Lung (tissue), 12 donors: ENCODE measurements around the gene PPIB. TPM values are rescaled to one million over a fixed set of nuclear protein-coding genes. Genes with fewer than 3 reads are reported as not detected.

Source experiments
- ATAC-seq: fragments of 200-7000 bp; cut with Tn5 transposase; one replicate; pipeline ENCODE4 v1.9.1; 2020; ENCODE audit warnings: moderate number of reproducible peaks; ENCODE audit not compliant: insufficient read depth, low FRiP score
- DNase-seq, 3 donors: peaks; one replicate each; pipeline ENCODE4 v3.0.0-alpha.2; 2013 to 2017
- H3K27ac ChIP-seq, 2 donors: one replicate each; pipeline ENCODE4 v1.5.1; 2013; ENCODE audit warnings: mild to moderate bottlenecking in 2 of 2, moderate library complexity in 2 of 2, control low read depth in 1 of 2, inconsistent platforms in 1 of 2, low read depth in 1 of 2, low read length in 1 of 2
- H3K27me3 ChIP-seq, 3 donors: one replicate each; pipeline ENCODE4 v1.5.1; 2013; ENCODE audit warnings: low read length in 2 of 3; ENCODE audit not compliant: control insufficient read depth in 3 of 3, insufficient read depth in 3 of 3
- H3K36me3 ChIP-seq, 4 donors: one replicate each; pipeline ENCODE4 v1.5.1; 2013; ENCODE audit warnings: low read length in 4 of 4, mild to moderate bottlenecking in 1 of 4, moderate library complexity in 1 of 4; ENCODE audit not compliant: control insufficient read depth in 4 of 4, insufficient read depth in 4 of 4
- H3K4me1 ChIP-seq, 5 donors: one replicate each; pipeline ENCODE4 v1.5.1; 2013; ENCODE audit warnings: low read length in 5 of 5, mild to moderate bottlenecking in 2 of 5, moderate library complexity in 1 of 5; ENCODE audit not compliant: control insufficient read depth in 5 of 5, insufficient read depth in 5 of 5
- H3K4me3 ChIP-seq: one replicate; pipeline ENCODE4 v1.5.1; 2013; ENCODE audit warnings: mild to moderate bottlenecking, control low read depth, moderate library complexity
- H3K9ac ChIP-seq, 2 donors: one replicate each; pipeline ENCODE4 v1.5.1; 2013; ENCODE audit warnings: low read length in 2 of 2, control low read depth in 1 of 2; ENCODE audit not compliant: insufficient read depth in 1 of 2
- H3K9me3 ChIP-seq, 4 donors: one replicate each; pipeline ENCODE4 v1.5.1; 2013; ENCODE audit warnings: low read length in 3 of 4, mild to moderate bottlenecking in 1 of 4, moderate library complexity in 1 of 4; ENCODE audit not compliant: control insufficient read depth in 4 of 4, insufficient read depth in 3 of 4
- WGBS, 2 donors: extraction: QIAGEN DNeasy Blood & Tissue Kit; methylation state at CpG; one replicate each; pipeline ENCODE4 v1.1.7; 2013; 5-methylcytosine and 5-hydroxymethylcytosine counted together
- polyA plus RNA-seq, 2 donors: library from polyadenylated mRNA; stranded (reverse); fragments of 200-250 nt; gene quantifications; one replicate each; pipeline ENCODE4 v1.2.1, GENCODE V29; 2013
- total RNA-seq, 2 donors: library from RNA; depleted of rRNA in 1 of 2; stranded (reverse); fragments of >200 nt in 1 of 2; gene quantifications; one replicate each; pipeline ENCODE4 v1.2.1, GENCODE V29; 2014 to 2021
- TF ChIP-seq, protein P1 (sequence below): IDR thresholded peaks from 2 replicates; pipeline ENCODE4 v1.5.1; 2012; ENCODE audit warnings: mild to moderate bottlenecking; ENCODE audit errors: control extremely low read depth, extremely low read depth
- donor health status: control.
- donor health status: control.
- donor health status: Bipolar disorder and iron deficiency.
- donor health status: healthy.
- donor health status: DM: yes; HTN: yes; CAD: no.

PPIB gene
- total and polyA plus RNA-seq, 4 donors = 213 to 1,077 (median 851) TPM

DNA sequence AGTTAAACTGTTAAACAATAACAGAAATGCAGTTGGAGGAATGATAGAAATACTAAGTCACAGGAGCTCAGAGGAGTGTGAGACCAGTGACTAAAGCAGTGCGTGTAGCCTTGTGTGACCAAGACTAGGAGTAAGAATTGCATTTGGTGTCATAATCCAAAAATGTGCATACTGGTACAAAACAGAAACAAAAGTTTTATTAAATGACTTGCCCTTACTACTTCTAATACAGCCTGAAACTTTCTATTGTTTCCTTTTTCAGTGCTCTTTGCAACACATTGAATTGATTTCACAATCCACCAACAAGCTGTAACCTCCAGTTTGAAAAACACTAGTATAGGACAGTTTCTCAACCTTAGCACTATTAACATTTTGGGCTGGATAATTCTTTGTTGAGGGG lies 49.9 kb downstream of the PPIB start:
- H3K4me1 ChIP-seq = peaks cover 0 to 21% (median 11%) of the 10 kb centered on the region in 5 donors
- TF ChIP-seq, protein P1, sequence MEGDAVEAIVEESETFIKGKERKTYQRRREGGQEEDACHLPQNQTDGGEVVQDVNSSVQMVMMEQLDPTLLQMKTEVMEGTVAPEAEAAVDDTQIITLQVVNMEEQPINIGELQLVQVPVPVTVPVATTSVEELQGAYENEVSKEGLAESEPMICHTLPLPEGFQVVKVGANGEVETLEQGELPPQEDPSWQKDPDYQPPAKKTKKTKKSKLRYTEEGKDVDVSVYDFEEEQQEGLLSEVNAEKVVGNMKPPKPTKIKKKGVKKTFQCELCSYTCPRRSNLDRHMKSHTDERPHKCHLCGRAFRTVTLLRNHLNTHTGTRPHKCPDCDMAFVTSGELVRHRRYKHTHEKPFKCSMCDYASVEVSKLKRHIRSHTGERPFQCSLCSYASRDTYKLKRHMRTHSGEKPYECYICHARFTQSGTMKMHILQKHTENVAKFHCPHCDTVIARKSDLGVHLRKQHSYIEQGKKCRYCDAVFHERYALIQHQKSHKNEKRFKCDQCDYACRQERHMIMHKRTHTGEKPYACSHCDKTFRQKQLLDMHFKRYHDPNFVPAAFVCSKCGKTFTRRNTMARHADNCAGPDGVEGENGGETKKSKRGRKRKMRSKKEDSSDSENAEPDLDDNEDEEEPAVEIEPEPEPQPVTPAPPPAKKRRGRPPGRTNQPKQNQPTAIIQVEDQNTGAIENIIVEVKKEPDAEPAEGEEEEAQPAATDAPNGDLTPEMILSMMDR = no peak
- WGBS, 2 donors = 48 to 78% methylated on average over 1 of the region's 1 CpG
- no peak overlapping the region for H3K9ac ChIP-seq
- no peak overlapping the region for H3K4me3 ChIP-seq
- H3K36me3 ChIP-seq = peaks cover 0 to 32% (median 18%) of the 10 kb centered on the region in 4 donors
- ATAC-seq = no peak
- no peak overlapping the region for H3K27ac ChIP-seq
- H3K27me3 ChIP-seq = peaks cover 0 to 2% (median 0%) of the 10 kb centered on the region in 3 donors
- DNase-seq = no peak
- H3K9me3 ChIP-seq = no peaks in the 10 kb centered on the region

DNA sequence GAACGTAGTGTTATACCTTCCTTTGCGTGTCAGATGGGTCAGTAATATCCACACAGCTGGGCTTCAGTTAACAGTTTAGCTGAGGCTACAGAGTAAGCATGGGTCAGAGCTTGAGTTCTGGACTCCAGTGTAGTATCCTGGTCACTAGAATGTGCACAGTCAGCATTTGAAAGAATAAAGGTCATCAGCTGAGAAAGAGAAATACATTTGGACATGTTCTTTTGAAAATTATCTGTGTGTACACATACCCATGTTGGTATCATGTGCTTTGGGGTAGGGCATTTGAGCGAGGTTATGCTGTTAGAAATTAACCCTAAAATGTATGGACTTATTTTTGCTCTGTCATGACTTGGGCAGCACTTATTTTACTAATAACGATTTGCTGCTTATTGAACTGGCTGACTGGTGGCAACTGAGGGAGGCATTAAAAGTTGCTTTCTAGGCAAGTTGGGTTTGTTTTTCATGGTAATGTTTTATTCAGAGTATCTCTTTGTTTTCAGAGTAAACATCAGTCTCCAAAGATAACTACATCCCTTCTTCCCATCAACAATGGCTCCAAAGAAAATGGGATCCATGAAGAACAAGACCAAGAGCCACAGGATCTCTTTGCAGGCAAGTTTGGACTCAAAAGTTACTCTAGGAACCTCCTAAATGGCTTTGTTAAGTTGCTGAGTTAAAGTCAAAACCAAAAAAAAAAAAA lies 50.6 kb downstream of the PPIB start:
- ATAC-seq (no peak), DNase-seq (no peak)
- Histone ChIP-seq H3K4me3 (no peak overlapping the region), H3K9me3 (no peaks in the 10 kb centered on the region), H3K27ac (no peak overlapping the region), H3K4me1 (peaks cover 0 to 26% (median 11%) of the 10 kb centered on the region in 5 donors), H3K36me3 (peaks cover 0 to 28% (median 15%) of the 10 kb centered on the region in 4 donors), H3K9ac (peak overlapping the region in 1 of 2 donors; percentile 26), H3K27me3 (peaks cover 0 to 2% (median 0%) of the 10 kb centered on the region in 3 donors)
- WGBS, 2 donors = 71 to 78% methylated on average over 4 of the region's 4 CpGs
- TF ChIP-seq, protein P1 = no peak

DNA sequence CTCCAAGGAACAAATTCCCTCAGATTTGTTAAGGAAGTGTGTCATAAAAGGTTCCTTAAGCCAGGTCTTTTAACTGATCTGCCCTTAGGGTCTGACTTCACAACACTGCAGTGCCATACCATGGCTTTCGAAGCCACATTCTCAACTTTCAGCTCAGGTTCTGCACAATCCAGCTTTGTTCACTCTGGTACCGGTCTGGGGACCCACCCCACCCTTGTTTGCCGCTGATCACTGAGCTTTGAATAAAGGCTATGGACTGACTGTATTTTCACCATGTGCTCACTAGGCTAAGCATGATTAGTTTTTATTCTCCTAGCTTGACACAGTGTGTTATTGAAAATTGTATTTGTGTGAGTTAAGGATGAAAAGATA lies 51.2 kb downstream of the PPIB start:
- Histone ChIP-seq H3K4me1 (peaks cover 0 to 30% (median 11%) of the 10 kb centered on the region in 5 donors), H3K36me3 (peaks cover 0 to 28% (median 14%) of the 10 kb centered on the region in 4 donors), H3K27ac (no peak overlapping the region), H3K27me3 (peaks cover 0 to 2% (median 0%) of the 10 kb centered on the region in 3 donors), H3K4me3 (no peak overlapping the region), H3K9ac (peak overlapping the region in 1 of 2 donors; percentile 26), H3K9me3 (no peaks in the 10 kb centered on the region)
- DNase-seq (no peak), ATAC-seq (no peak)
- 84 to 90% methylated on average over 3 of the region's 3 CpGs for WGBS, 2 donors
- TF ChIP-seq, protein P1 = no peak
